T-helper 2 cell treated with Interferon-gamma antibody and Interleukin-4, amounts not matched to agents 5 μg/mL and 100 μg/mL, for 36 hours (primary cell): Measurements from ENCODE around the gene NCOA1.

ENCODE experiments used
- DNase-seq: peaks from one replicate; pipeline ENCODE4 v3.0.0; 2021; ENCODE audit warnings: low spot score
- H3K27ac Mint-ChIP-seq: one replicate; pipeline ENCODE4 v1.8.0; 2021; ENCODE audit warnings: mild to moderate bottlenecking, mixed read lengths
- H3K27me3 Mint-ChIP-seq: one replicate; pipeline ENCODE4 v1.8.0; 2021; ENCODE audit warnings: low read depth, mixed read lengths
- H3K36me3 Mint-ChIP-seq: one replicate; pipeline ENCODE4 v1.8.0; 2021; ENCODE audit warnings: low read depth, mixed read lengths
- H3K4me1 Mint-ChIP-seq: one replicate; pipeline ENCODE4 v1.8.0; 2021; ENCODE audit warnings: low read depth, mixed read lengths
- H3K4me3 Mint-ChIP-seq: one replicate; pipeline ENCODE4 v1.8.0; 2022; ENCODE audit warnings: mild to moderate bottlenecking, moderate library complexity, mixed read lengths
- H3K9me3 Mint-ChIP-seq: one replicate; pipeline ENCODE4 v1.8.0; 2021; ENCODE audit warnings: mixed read lengths

Gene NCOA1

GRCh38 chr2:24722141-24722790 lies 231.2 kb downstream of the NCOA1 start:
- DNase-seq = no peak
- Mint-ChIP-seq H3K4me3 (no peak overlapping the region), H3K27ac (no peak overlapping the region)

DNA sequence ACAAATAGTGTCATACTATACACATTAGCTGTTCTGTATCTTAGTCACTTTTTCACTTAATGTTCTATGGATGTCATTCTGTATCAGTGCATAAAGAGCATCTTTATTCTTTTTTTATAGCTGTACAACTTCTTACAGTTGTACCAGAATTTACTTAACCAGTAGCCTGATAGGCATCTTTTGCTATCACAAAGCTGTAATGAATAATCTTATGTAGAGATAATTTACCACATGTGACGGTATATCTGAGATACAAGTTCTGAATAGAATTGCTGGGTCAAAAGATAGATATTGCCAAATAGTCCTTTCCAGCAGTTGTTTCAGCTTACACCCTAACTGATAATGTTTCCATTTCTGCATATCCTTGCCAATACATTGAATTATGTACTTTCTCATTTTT lies 232.1 kb downstream of the NCOA1 start:
- Mint-ChIP-seq H3K27me3 (no peaks in the 10 kb centered on the region), H3K27ac (no peak overlapping the region), H3K9me3 (no peaks in the 10 kb centered on the region), H3K4me1 (no peaks in the 10 kb centered on the region), H3K4me3 (no peak overlapping the region), H3K36me3 (no peaks in the 10 kb centered on the region)
- DNase-seq = no peak

More at GRCh38 chr2:24722141-24722790, 231.2 kb downstream of the NCOA1 start:
- no peaks in the 10 kb centered on the region for H3K4me1 Mint-ChIP-seq
- H3K9me3 Mint-ChIP-seq = no peaks in the 10 kb centered on the region
- H3K36me3 Mint-ChIP-seq = peaks cover 2% of the 10 kb centered on the region
- H3K27me3 Mint-ChIP-seq = no peaks in the 10 kb centered on the region

DNA sequence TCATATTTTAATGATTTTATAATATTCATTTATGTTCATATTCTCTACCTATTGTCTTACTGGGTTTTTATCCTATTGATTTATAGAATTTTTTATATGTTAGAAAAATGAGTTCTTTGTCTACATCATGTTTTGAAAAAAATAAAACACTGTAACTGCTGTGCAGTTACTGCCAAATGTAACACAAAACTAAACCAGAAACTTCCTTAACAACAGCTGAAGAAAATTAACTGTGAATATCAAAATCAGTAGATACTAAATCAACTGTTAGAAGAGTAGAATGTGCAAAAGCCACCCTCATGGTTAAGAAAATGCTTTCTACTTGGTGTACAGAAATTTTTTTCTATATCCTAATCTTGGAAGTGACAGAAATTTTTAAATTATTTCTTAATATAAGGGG lies 232.6 kb downstream of the NCOA1 start:
- no peak overlapping the region for H3K27ac Mint-ChIP-seq
- H3K4me1 Mint-ChIP-seq = no peaks in the 10 kb centered on the region
- no peaks in the 10 kb centered on the region for H3K27me3 Mint-ChIP-seq

DNA sequence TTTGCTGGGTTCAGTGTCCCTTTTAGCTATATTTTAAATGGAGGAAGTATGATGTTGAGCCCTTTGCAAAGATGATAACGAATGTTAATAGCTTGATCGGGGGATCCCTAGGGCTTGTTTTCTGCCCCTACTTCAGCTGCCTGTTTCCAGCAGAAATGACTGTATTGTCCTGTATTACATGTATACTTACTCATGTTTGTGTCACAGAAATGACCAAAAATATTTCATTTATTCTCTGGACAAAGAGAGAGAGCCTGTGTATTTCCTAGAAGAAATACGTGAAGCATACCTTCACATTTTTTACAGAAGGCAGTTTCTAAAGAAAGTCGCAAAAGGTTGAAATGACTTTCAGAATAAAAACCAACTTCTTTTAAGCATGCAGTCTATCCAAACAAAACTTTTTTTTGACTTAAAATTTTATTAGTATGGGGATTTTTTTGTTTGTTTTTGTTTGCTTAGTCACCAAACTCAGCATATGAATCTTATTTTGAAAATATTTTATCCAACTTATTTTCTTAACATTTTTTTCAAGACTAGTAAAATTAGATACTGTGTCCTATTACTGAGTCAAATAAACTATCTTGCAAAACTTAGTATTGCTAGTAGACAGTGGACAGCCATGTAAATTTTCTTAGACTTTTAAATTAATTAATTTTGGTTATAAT lies 233.2 kb downstream of the NCOA1 start:
- H3K27ac Mint-ChIP-seq = no peak overlapping the region
- H3K27me3 Mint-ChIP-seq = no peaks in the 10 kb centered on the region
- peaks cover under 1% of the 10 kb centered on the region for H3K36me3 Mint-ChIP-seq
- DNase-seq = no peak
- no peaks in the 10 kb centered on the region for H3K4me1 Mint-ChIP-seq
- no peak overlapping the region for H3K4me3 Mint-ChIP-seq
- no peaks in the 10 kb centered on the region for H3K9me3 Mint-ChIP-seq

More for the DNA sequence above, 232.6 kb downstream of the NCOA1 start:
- no peak for DNase-seq
- Mint-ChIP-seq H3K4me3 (no peak overlapping the region), H3K36me3 (no peaks in the 10 kb centered on the region), H3K9me3 (no peaks in the 10 kb centered on the region)

GRCh38 chr2:24725956-24726355 lies 234.9 kb downstream of the NCOA1 start:
- Mint-ChIP-seq H3K9me3 (no peaks in the 10 kb centered on the region), H3K4me3 (no peak overlapping the region), H3K27ac (no peak overlapping the region), H3K27me3 (no peaks in the 10 kb centered on the region), H3K36me3 (peaks cover 7% of the 10 kb centered on the region), H3K4me1 (peaks cover 2% of the 10 kb centered on the region)
- no peak for DNase-seq

GRCh38 chr2:24730481-24730880 lies 239.4 kb downstream of the NCOA1 start:
- no peaks in the 10 kb centered on the region for H3K9me3 Mint-ChIP-seq
- H3K36me3 Mint-ChIP-seq = peaks cover 7% of the 10 kb centered on the region
- H3K27ac Mint-ChIP-seq = no peak overlapping the region
- peaks cover 5% of the 10 kb centered on the region for H3K4me1 Mint-ChIP-seq
- H3K4me3 Mint-ChIP-seq = no peak overlapping the region
- no peaks in the 10 kb centered on the region for H3K27me3 Mint-ChIP-seq
- DNase-seq = no peak

- H3K36me3 Mint-ChIP-seq = peaks cover 7% of the 10 kb centered on the region
- H3K4me1 Mint-ChIP-seq = peaks cover 5% of the 10 kb centered on the region
- H3K9me3 Mint-ChIP-seq = no peaks in the 10 kb centered on the region
- no peak overlapping the region for H3K4me3 Mint-ChIP-seq
- H3K27me3 Mint-ChIP-seq = no peaks in the 10 kb centered on the region
- no peak overlapping the region for H3K27ac Mint-ChIP-seq
- no peak for DNase-seq
These were observed 240.0 kb downstream of the NCOA1 start for GRCh38 chr2:24731040-24731439.

GRCh38 chr2:24731923-24732322 lies 240.9 kb downstream of the NCOA1 start:
- DNase-seq = no peak
- Mint-ChIP-seq H3K36me3 (peaks cover 7% of the 10 kb centered on the region), H3K27ac (no peak overlapping the region), H3K4me3 (no peak overlapping the region), H3K9me3 (no peaks in the 10 kb centered on the region), H3K27me3 (no peaks in the 10 kb centered on the region), H3K4me1 (peaks cover 5% of the 10 kb centered on the region)

- Mint-ChIP-seq H3K4me3 (no peak overlapping the region), H3K9me3 (no peaks in the 10 kb centered on the region), H3K36me3 (peaks cover 2% of the 10 kb centered on the region), H3K27me3 (no peaks in the 10 kb centered on the region), H3K27ac (no peak overlapping the region), H3K4me1 (peaks cover 5% of the 10 kb centered on the region)
- DNase-seq = no peak
These were observed 243.7 kb downstream of the NCOA1 start for GRCh38 chr2:24734741-24735140.

- Mint-ChIP-seq H3K27me3 (no peaks in the 10 kb centered on the region), H3K36me3 (peaks cover 9% of the 10 kb centered on the region), H3K9me3 (no peaks in the 10 kb centered on the region), H3K4me1 (peaks cover 3% of the 10 kb centered on the region), H3K27ac (no peak overlapping the region), H3K4me3 (no peak overlapping the region)
- no peak for DNase-seq
These were observed 248.4 kb downstream of the NCOA1 start for GRCh38 chr2:24739354-24740025.

- Mint-ChIP-seq H3K4me1 (peaks cover 3% of the 10 kb centered on the region), H3K36me3 (peaks cover 9% of the 10 kb centered on the region), H3K9me3 (no peaks in the 10 kb centered on the region), H3K4me3 (no peak overlapping the region), H3K27ac (no peak overlapping the region), H3K27me3 (no peaks in the 10 kb centered on the region)
- no peak for DNase-seq
These were observed 249.1 kb downstream of the NCOA1 start for GRCh38 chr2:24740142-24740541.

GRCh38 chr2:24742730-24743129 lies 251.7 kb downstream of the NCOA1 start:
- no peaks in the 10 kb centered on the region for H3K27me3 Mint-ChIP-seq
- H3K27ac Mint-ChIP-seq = no peak overlapping the region
- H3K4me3 Mint-ChIP-seq = no peak overlapping the region
- H3K36me3 Mint-ChIP-seq = peaks cover 9% of the 10 kb centered on the region
- no peak for DNase-seq
- no peaks in the 10 kb centered on the region for H3K9me3 Mint-ChIP-seq
- H3K4me1 Mint-ChIP-seq = peaks cover 3% of the 10 kb centered on the region

GRCh38 chr2:24743924-24744323 lies 252.9 kb downstream of the NCOA1 start:
- no peak for DNase-seq
- Mint-ChIP-seq H3K27ac (no peak overlapping the region), H3K36me3 (peaks cover 9% of the 10 kb centered on the region), H3K9me3 (no peaks in the 10 kb centered on the region), H3K4me3 (no peak overlapping the region), H3K27me3 (no peaks in the 10 kb centered on the region), H3K4me1 (peaks cover 3% of the 10 kb centered on the region)

- Mint-ChIP-seq H3K4me3 (no peak overlapping the region), H3K9me3 (no peaks in the 10 kb centered on the region), H3K27ac (no peak overlapping the region)
These were observed 253.3 kb downstream of the NCOA1 start for GRCh38 chr2:24744356-24744755.

More at GRCh38 chr2:24744356-24744755, 253.3 kb downstream of the NCOA1 start:
- Mint-ChIP-seq H3K27me3 (no peaks in the 10 kb centered on the region), H3K36me3 (peaks cover 9% of the 10 kb centered on the region), H3K4me1 (peaks cover 3% of the 10 kb centered on the region)
- no peak for DNase-seq
